Stimulated activated CD8-positive, alpha-beta memory T cell treated with anti-CD3 and anti-CD28 coated beads, Interleukin-12 subunit alpha, Interleukin-12 subunit beta, amount 100 ng/mL, for 1 hour (primary cell): Measurements from ENCODE around the gene ZC3H10.
"Not testable (repeated sequence)": the region's sequence is repeated elsewhere in the genome, so short reads cannot be mapped to it uniquely, and the experiment has no call there.

ENCODE experiments used
- DNase-seq: peaks from one replicate; pipeline ENCODE4 v3.0.0-alpha.2; 2020; ENCODE audit warnings: low read depth

The ZC3H10 gene, protein sequence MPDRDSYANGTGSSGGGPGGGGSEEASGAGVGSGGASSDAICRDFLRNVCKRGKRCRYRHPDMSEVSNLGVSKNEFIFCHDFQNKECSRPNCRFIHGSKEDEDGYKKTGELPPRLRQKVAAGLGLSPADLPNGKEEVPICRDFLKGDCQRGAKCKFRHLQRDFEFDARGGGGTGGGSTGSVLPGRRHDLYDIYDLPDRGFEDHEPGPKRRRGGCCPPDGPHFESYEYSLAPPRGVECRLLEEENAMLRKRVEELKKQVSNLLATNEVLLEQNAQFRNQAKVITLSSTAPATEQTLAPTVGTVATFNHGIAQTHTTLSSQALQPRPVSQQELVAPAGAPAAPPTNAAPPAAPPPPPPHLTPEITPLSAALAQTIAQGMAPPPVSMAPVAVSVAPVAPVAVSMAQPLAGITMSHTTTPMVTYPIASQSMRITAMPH

DNA sequence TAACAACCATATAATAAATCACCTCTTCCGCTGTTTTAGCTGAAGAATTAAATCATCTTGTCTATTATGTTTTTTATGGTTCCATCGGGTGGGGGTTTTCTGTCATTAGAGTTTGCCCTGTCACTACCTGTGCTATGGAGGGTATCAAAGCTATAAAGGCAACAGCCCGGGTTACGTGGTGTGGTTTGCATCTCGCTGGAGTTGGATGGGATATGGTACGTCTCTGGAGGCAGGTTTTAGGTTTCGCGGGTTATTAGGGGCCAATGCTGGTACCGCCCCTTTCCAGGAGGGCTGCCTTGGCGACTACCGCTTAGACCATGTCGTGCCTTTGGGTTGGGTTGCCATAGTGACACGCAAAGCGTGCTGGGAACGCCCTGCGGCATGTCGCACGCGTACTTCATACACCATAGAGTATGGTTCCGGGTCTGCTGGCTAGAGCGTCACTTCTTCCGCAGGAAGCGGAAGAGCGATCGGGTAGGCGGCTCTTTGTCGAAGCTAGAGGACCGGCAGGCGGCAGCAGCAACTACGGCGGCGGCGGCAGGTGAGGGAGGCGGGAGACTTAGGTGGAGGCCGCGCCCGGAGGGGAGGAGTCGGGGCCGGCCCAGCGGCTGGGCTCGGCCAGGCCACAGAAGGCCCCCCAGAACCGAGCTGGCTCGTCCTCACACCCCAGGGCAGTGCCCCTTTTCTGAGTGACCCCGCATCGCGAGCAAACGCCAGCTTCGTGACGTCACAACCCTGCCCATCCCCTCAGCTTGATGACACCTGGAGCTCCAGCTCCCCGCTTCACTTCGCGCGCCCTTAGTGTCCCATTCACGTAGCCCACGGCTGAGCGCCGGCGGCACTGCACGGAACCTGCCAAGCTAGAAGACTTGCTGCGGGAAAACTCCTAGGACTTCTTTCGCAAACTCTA lies at the start of gene ZC3H10:
TSS of gene ZC3H10 (plus strand) at position 489 of the 910 bp plus-strand sequence. CDS start 2,297 bp downstream, outside the sequence.
- DNase-seq, result peak; percentile 96

DNA sequence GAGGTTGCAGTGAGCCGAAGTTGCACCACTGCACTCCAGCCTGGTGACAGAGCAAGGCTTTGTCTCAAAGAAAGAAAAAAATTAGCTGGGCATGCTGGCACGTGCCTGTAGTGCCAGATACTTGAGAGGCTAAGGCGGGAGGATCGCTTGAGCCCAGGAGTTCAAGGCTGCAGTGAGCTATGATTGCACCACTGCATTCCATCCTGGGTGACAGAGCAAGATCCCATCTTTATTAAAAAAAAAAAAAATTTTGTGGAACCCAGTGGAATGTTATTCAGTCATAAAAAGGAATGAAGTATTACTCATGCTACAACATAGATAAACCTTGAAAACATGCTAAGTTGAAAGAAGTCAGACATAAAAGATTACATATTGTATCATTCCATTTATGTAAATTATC lies 46.4 kb upstream of the ZC3H10 start:
- DNase-seq, result no peak

DNA sequence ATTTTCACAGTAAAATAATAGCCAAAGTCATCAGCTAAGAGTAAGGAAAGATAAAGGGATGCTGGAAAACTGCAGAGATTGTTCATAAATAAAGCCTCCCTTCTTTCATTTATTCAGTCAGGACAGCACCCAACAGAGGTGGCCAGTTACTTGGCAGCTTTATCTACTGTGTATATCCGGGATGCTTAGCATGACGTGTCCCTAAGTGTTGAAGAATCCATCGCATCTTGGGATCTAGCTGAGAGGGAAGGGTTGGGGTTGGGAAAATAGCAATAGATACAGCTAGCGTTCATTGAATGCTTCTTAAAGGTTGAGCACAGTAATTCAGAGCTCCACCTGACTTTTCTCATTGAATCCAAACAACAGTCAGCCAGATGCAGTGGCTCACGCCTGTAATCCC lies 43.7 kb upstream of the ZC3H10 start:
- no peak for DNase-seq

DNA sequence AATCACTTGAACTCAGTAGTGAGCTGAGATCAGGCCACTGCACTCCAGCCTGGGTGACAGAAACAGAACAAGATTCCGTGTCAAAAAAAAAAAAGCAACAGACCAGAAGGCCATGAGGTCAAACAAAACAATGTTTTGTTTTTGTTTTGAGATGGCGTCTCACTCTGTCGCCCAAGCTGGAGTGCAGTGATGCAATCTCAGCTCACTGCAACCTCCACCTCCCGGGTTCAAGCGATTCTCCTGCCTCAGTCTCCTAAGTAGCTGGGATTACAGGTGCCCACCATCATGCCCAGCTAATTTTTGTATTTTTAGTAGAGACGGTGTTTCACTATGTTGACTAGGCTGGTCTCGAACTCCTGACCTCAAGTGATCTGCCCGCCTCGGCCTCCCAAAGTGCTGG lies 40.1 kb upstream of the ZC3H10 start:
- not testable (repeated sequence) for DNase-seq

DNA sequence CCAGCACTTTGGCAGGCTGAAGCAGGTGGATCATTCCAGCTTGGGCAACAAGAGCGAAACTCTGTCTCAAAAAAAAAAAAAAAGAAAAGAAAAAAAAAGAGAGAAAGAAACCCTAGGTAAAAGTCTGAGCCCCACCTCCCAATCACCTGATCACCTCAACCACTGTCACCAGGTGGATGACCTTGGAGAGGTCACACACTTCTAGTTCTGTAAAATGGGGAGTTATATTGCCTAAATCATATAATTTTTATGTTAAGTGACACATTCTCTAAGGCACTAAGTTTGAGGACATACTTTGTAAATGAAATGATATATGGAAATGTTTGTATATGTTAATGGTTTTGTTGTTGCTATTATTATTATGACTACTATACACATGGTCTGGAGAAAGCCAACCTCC lies 39.6 kb upstream of the ZC3H10 start:
- DNase-seq, result no peak

DNA sequence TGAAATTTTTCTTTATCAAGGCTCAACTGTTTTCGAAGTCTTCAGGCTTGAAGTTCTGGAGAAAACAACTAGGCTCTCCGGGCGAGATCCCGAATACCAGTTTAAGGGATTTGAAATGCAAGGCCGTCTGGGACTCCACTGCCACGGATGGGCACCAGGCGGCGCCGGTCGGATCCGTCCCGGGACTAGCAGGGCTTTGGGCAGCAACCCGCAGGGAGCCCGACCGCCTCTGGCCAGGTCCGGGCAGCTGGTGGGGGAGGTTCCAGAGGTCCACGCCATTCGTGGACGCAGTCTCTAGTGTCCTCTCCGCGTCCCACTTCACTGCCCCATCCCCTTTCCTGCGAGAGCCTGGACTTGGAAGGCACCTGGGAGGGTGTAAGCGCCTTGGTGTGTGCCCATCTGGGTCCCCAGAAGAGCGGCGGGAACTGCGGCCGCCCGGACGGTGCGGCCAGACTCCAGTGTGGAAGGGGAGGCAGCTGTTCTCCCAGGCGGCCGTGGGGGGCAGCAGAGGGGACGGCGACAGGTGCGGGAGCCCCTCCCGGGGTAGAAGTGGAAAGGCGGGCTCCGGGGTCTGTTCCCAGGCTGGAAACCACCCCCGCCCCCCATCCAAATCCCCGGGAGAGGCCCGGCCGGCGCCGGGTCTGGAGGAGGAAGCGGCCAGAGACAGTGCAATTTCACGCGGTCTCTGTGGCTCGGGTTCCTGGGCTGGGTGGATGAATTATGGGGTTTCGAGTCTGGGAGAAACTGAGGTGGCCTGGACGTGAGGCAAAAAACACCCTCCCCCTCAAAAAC lies 38.9 kb upstream of the ZC3H10 start:
- DNase-seq, result peak; percentile 37

DNA sequence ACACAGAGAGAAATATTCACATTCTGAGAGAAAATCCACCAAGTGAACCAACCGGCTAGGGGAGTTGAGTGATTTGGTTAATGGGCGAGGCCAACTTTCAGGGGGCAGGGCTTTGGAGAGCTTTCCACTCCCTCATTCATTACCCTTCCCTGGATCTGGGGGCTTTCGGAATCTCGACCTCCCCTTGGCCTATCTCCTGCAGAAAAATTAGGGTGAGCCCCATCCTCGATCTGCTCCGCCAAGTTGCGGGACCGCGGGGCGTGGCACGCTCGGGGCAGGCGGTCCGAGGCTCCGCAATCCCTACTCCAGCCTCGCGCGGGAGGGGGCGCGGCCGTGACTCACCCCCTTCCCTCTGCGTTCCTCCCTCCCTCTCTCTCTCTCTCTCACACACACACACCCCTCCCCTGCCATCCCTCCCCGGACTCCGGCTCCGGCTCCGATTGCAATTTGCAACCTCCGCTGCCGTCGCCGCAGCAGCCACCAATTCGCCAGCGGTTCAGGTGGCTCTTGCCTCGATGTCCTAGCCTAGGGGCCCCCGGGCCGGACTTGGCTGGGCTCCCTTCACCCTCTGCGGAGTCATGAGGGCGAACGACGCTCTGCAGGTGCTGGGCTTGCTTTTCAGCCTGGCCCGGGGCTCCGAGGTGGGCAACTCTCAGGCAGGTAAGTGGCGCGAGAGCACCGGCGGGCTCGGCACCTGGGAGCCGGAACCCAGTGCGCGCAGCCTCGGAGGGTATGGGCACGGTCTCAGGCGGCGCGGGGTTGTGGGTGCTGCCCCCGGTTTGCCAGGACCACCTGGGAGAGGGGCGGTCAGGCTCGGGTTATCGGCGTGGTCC lies 38.1 kb upstream of the ZC3H10 start, which contains the start of gene ERBB3:
TSS of gene ERBB3 (plus strand) at position 443 of the 833 bp plus-strand sequence. CDS start at position 579, 136 bp downstream.
- peak; percentile 36 for DNase-seq

DNA sequence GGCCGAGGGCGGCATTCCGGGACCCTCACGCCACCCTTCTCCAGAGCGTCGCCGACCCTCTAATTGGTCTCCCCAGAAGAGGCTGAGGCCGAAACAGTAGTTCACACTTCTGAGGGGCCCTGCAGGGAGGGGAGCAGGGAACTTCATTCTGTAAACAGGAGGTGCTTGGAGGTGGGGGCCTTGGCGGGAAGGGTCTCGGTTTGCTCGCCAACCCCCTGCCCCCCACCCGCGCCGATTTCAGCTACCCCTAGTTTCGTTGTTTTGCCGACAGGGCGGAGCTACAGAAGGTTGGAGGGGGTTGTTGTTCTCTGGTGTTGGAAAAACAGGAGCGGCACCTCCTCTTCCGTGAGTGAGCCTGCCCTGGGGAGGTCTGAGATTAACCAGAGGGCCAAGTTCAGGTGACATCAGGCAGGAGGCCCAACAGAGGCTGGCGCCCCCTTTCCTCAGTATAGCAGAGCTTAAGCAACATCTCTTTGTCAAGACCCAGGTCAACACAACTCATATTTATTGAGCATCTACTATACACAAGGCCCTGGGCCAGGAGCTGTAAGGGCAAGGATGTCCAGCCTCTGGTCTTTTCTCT lies 37.4 kb upstream of the ZC3H10 start:
- no peak for DNase-seq

DNA sequence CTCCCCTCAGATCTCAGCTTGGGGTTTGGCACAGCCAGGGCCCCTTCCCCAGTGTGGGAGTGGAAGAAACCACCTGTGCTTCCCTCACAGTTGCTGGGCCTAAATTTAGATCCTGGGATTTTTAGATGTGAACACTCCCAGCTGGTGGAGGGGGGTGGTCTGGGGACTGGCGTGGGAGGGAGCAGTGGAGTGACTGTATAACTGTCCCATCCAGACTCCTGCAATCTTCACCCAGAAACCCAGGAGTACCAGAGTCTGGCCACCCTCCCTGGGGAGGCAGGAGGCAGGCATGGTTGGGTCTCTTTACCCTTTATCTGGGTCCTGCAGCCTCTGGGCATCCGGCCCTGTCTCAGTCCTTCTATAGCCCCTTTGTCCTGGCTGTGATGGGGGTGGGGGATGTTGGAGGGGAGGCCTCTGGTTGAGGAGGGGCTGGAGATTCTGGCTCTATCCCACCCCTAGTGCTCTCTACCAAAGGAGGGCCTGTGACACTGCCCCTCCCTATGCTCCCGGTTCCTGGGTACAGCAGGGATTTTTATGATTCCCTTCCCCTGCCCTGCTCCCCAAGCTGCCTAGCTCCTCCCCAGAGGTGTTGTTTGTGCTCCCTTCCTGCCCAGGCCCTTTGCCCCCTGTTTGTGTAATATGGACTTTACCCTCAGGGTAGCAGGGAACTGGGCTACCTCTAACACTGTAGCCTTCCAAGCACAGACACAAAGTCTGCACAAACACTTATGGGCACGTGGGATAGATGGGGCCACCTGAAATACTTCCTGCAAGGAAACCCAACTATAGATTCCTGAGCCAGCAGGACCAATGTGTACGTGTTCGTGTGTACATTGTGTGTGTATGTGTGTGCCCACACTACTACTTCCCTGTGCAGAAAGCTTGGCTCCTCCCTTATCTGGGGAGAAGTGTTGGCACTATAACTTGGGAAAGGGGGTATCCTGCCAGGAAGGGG lies 36.4 kb upstream of the ZC3H10 start:
- no peak for DNase-seq

DNA sequence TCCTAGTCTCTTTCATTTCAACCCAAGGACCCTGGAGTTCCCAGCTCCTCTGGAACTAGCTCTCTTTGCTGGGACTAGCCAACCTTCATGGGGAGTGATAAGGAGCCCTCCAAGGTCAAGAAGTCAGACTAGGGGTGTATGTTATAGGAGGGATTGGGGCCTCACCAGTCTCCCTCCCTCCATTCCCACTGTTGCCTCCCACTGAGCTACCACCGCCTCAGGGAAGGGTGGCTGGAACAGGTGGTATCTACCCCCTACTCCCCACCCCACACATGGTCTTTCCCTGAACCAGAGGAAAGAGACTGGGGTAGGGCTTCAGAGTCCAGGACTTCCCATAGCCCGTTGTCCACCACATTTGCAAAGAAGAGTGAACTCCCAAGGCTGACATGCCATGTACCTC lies 35.7 kb upstream of the ZC3H10 start:
- DNase-seq, result no peak

DNA sequence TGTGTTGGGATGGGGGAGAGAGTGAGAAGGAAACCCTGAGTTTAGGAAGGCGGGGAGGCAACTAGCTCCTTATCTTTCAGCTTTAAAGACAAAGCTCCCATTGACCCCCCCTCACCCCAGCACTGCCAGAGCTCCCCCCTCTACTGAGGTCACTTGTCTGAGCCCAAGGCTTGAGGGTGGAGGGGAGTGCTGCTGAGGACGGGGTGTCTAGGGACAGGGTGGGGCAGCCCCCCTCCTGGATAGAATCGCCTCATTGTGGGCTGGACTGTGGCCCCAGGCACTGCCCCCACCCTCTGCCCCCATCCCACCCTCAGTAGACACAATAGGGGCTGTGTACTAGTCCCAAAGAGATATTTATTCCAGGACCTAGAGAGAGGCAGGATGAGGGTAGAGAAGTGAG lies 35.1 kb upstream of the ZC3H10 start:
- DNase-seq, result no peak

DNA sequence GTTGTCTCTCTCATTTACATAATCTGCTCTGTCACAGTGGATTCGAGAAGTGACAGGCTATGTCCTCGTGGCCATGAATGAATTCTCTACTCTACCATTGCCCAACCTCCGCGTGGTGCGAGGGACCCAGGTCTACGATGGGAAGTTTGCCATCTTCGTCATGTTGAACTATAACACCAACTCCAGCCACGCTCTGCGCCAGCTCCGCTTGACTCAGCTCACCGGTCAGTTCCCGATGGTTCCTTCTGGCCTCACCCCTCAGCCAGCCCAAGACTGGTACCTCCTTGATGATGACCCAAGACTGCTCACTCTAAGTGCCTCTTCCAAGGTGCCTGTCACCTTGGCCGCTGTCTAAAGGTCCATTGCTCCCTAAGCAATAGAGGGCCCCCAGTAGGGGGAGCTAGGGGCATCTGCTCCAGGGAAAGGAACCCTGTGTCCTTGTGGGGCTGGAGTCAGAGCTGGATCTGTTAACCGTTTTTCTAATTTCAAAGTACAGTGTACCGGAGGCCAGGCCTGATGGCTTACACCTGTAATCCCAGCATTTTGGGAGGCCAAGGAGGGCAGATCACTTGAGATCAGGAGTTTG lies 33.0 kb upstream of the ZC3H10 start:
- DNase-seq, result no peak

DNA sequence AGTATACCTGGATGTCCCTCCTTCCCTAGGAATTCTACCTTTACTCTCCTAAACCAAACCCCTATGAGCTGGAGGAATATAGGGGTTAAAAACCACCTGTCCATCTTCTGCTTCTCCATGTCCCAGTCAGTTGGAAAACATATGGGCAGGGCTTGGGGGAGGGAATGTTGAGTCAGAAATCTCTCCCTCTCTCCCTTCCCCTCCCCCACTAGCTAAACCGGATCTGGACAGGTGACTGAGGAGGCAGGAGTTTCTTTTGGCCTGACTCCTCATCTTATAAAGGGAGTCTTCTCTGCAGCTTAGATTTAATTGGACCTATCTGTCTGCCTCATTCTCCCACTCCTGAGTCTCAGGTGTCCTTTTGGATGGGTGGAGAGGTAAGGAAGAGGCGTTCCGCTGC lies 32.0 kb upstream of the ZC3H10 start:
- DNase-seq, result no peak

DNA sequence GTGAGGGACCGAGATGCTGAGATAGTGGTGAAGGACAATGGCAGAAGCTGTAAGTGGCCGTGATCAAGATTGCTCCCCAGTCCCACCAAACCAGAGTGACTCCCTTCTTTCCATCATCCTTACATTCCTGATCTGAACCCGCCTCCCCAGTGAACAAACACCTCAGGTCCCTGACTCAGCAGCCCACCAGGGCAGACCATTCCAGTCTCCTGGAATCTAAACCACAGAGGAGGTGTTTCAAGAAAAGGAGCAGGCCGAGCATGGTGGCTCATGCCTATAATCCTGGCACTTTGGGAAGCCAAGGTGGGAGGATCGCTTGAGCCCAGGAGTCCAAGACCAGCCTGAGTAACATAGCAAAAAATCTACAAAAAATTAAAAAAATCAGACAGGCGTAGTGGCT lies 31.5 kb upstream of the ZC3H10 start:
- no peak for DNase-seq

DNA sequence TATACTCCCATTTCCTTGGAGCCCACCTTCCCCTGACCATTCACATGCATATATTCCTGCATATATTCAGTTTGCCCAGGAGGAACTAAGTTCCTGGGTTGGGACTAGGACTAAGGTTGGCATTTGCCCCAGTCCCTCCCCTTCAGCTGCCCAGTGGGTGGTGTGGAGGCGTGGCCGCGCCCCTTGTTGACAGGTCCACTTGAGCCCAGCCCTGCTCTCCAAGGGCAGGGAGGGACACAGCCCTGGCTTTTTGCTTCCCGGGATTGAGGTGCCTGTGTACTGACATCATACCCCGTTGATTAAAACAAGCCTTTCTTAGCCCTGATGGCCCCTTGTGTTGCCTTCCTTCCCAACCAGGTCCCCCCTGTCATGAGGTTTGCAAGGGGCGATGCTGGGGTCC lies 30.8 kb upstream of the ZC3H10 start:
- DNase-seq, result no peak

DNA sequence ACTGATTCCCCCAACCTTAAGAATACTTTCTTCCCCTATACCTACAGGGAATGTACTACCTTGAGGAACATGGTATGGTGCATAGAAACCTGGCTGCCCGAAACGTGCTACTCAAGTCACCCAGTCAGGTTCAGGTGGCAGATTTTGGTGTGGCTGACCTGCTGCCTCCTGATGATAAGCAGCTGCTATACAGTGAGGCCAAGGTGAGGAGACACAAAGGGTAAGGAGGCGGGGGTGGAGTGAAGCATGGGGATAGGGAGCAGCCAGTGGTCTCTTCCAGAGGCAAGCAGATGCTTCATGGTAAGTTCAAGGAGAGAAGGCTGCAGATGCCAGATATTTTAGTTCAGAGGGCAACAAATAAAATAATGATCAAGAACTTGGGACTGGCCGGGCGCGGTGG lies 20.3 kb upstream of the ZC3H10 start:
- DNase-seq, result no peak

DNA sequence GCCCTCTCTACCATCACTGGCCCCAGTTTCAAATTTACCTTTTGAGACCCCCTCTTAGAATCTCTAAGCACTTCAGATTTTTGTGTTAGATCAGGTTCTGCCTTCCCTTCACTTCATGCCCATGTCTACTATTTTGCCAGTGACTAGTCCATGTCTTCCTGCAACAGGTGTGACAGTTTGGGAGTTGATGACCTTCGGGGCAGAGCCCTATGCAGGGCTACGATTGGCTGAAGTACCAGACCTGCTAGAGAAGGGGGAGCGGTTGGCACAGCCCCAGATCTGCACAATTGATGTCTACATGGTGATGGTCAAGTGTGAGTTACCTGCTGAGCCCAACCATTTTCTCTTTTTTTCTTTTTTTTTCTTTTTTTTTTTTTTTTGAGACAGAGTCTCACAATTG lies 19.5 kb upstream of the ZC3H10 start:
- DNase-seq, result no peak

DNA sequence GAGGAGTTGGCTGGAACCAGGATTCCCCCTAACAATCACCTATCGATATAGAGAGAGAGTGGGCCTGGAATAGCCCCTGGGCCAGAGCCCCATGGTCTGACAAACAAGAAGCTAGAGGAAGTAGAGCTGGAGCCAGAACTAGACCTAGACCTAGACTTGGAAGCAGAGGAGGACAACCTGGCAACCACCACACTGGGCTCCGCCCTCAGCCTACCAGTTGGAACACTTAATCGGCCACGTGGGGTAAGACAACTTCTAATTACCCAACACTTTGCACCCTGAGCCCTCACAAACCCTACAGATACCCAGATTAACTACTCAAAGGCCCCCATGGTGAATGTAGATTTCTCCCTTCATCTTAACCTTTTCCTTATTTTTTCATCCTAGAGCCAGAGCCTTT lies 18.3 kb upstream of the ZC3H10 start:
- DNase-seq, result no peak

DNA sequence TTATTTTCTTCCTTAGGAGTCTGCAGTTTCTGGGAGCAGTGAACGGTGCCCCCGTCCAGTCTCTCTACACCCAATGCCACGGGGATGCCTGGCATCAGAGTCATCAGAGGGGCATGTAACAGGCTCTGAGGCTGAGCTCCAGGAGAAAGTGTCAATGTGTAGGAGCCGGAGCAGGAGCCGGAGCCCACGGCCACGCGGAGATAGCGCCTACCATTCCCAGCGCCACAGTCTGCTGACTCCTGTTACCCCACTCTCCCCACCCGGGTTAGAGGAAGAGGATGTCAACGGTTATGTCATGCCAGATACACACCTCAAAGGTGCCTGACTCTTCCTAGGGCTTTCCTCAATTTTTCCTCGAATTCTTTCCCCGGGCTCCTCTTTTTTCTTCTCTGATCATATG lies 17.0 kb upstream of the ZC3H10 start:
- DNase-seq, result no peak
